ENCODE results near the gene PNMA6A. TPM values are rescaled to one million over a fixed set of nuclear protein-coding genes. Genes with fewer than 3 reads are reported as not detected.
"Not testable (repeated sequence)": the region's sequence is repeated elsewhere in the genome, so short reads cannot be mapped to it uniquely, and the experiment has no call there.

Gene PNMA6A
- polyA plus RNA-seq, 1 of the 3 experiments (the other 2 are of a cell fraction) = 0.81 TPM

DNA sequence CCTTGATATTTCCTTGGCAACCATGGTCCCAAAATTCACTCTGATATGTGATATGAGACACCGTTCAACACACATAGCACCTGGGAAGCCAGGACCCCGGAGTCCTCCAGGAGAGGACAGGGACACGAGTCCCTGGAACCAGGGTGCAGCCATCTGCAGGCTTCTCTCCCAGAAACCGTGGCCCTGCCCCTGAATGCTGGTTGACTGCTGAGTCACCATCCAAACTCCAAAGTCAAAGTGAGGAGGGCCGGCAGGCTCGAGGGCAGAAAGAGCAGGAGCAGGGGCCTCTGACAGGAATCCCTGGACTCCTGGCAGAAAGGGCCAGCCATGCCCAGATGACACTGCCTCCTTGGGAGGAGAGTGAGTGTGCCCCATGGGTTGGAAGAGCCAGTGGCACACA, 6.9 kb upstream of the PNMA6A start:
- Histone ChIP-seq H3F3A (replicated peaks; ENCODE audit: insufficient read depth) (no peaks in the 10 kb centered on the region), H3K27me3 (ENCODE audit: insufficient read depth) (no peaks in the 10 kb centered on the region; the same call in 1 of the 2 replicates), H3K4me1 (ENCODE audit: control insufficient read depth in 1 of 2, insufficient read depth in 2 of 2, low read depth in 1 of 2, low read length in 1 of 2) (no peaks in the 10 kb centered on the region), H2AFZ (ENCODE audit: low read depth) (no peak overlapping the region), H3K9me2 (no peaks in the 10 kb centered on the region), H3K4me3 (ENCODE audit: low read depth in 2 of 2, low read length in 1 of 2) (no peak overlapping the region), H3K4me2 (no peak overlapping the region), H3K9me3 (no peaks in the 10 kb centered on the region), H3K36me3 (replicated peaks in 1 of 2; ENCODE audit: control insufficient read depth in 1 of 2, insufficient read depth in 2 of 2, low read length in 1 of 2) (no peaks in the 10 kb centered on the region), H4K20me1 (ENCODE audit: insufficient read depth) (no peaks in the 10 kb centered on the region), H3K79me2 (ENCODE audit: insufficient read depth) (no peaks in the 10 kb centered on the region), H3K27ac (ENCODE audit: low read depth in 2 of 2, low read length in 1 of 2) (no peak overlapping the region), H3K9ac (no peak overlapping the region)
- POLR2A ChIA-PET = no interaction called here
- no peak for TF ChIP-seq GATA2 (CRISPR knock-in tag; IDR thresholded peaks at IDR 0.05)
- TF ChIP-seq SMC3 (IDR thresholded peaks at IDR 0.05; ENCODE audit: low read depth, low read length) = no peak
- TF ChIP-seq TEAD4 (IDR thresholded peaks at IDR 0.05; ENCODE audit: borderline replicate concordance, insufficient read depth) = no peak
- no peak for TF ChIP-seq FOXM1 (IDR thresholded peaks at IDR 0.05; ENCODE audit: low read depth)
- TF ChIP-seq MEF2A (IDR thresholded peaks at IDR 0.05; ENCODE audit: borderline replicate concordance, low read depth) = no peak
- TF ChIP-seq CHD2 (IDR thresholded peaks at IDR 0.05; ENCODE audit: low read length, partially characterized antibody) = no peak
- TF ChIP-seq FOXJ3 (CRISPR knock-in tag; IDR thresholded peaks at IDR 0.05) = no peak
- TF ChIP-seq EZH2phosphoT487 (IDR thresholded peaks at IDR 0.05; ENCODE audit: borderline replicate concordance, low read depth) = no peak
- no peak for TF ChIP-seq RAD21 (IDR thresholded peaks at IDR 0.05; ENCODE audit: low read length)
- TF ChIP-seq, protein P1, sequence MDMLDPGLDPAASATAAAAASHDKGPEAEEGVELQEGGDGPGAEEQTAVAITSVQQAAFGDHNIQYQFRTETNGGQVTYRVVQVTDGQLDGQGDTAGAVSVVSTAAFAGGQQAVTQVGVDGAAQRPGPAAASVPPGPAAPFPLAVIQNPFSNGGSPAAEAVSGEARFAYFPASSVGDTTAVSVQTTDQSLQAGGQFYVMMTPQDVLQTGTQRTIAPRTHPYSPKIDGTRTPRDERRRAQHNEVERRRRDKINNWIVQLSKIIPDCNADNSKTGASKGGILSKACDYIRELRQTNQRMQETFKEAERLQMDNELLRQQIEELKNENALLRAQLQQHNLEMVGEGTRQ (IDR thresholded peaks at IDR 0.05; ENCODE audit: borderline replicate concordance, low read depth, low read length) = no peak
- TF ChIP-seq NRF1 (IDR thresholded peaks at IDR 0.05; ENCODE audit: low read depth, low read length) = no peak
- TF ChIP-seq, protein P2, sequence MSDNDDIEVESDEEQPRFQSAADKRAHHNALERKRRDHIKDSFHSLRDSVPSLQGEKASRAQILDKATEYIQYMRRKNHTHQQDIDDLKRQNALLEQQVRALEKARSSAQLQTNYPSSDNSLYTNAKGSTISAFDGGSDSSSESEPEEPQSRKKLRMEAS (IDR thresholded peaks at IDR 0.05; ENCODE audit: low read depth) = no peak
- TF ChIP-seq, protein P3, sequence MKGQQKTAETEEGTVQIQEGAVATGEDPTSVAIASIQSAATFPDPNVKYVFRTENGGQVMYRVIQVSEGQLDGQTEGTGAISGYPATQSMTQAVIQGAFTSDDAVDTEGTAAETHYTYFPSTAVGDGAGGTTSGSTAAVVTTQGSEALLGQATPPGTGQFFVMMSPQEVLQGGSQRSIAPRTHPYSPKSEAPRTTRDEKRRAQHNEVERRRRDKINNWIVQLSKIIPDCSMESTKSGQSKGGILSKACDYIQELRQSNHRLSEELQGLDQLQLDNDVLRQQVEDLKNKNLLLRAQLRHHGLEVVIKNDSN (IDR thresholded peaks at IDR 0.05; ENCODE audit: borderline replicate concordance, low read depth) = no peak
- TF ChIP-seq ELF1 (IDR thresholded peaks at IDR 0.05) = no peak
- TF ChIP-seq YY1 (IDR thresholded peaks at IDR 0.05; ENCODE audit: low read depth) = no peak
- TF ChIP-seq, protein P4, sequence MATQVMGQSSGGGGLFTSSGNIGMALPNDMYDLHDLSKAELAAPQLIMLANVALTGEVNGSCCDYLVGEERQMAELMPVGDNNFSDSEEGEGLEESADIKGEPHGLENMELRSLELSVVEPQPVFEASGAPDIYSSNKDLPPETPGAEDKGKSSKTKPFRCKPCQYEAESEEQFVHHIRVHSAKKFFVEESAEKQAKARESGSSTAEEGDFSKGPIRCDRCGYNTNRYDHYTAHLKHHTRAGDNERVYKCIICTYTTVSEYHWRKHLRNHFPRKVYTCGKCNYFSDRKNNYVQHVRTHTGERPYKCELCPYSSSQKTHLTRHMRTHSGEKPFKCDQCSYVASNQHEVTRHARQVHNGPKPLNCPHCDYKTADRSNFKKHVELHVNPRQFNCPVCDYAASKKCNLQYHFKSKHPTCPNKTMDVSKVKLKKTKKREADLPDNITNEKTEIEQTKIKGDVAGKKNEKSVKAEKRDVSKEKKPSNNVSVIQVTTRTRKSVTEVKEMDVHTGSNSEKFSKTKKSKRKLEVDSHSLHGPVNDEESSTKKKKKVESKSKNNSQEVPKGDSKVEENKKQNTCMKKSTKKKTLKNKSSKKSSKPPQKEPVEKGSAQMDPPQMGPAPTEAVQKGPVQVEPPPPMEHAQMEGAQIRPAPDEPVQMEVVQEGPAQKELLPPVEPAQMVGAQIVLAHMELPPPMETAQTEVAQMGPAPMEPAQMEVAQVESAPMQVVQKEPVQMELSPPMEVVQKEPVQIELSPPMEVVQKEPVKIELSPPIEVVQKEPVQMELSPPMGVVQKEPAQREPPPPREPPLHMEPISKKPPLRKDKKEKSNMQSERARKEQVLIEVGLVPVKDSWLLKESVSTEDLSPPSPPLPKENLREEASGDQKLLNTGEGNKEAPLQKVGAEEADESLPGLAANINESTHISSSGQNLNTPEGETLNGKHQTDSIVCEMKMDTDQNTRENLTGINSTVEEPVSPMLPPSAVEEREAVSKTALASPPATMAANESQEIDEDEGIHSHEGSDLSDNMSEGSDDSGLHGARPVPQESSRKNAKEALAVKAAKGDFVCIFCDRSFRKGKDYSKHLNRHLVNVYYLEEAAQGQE (IDR thresholded peaks at IDR 0.05; ENCODE audit: low read depth, low read length) = no peak
- no peak for TF ChIP-seq RFX5 (IDR thresholded peaks at IDR 0.05; ENCODE audit: low read length)
- TF ChIP-seq FOSL2 (IDR thresholded peaks at IDR 0.05; ENCODE audit: borderline replicate concordance, low read depth) = no peak
- no peak for DNase-seq
- CTCF ChIA-PET = interaction anchor here (1.1 kb wide), 1 partner anchor 33 kb away, joined by 4 read pairs; no protein-coding TSS in a partner anchor
- WGBS (ENCODE audit: low lambda C conversion rate) = 36% methylated on average over 4 of the region's 6 CpGs

DNA sequence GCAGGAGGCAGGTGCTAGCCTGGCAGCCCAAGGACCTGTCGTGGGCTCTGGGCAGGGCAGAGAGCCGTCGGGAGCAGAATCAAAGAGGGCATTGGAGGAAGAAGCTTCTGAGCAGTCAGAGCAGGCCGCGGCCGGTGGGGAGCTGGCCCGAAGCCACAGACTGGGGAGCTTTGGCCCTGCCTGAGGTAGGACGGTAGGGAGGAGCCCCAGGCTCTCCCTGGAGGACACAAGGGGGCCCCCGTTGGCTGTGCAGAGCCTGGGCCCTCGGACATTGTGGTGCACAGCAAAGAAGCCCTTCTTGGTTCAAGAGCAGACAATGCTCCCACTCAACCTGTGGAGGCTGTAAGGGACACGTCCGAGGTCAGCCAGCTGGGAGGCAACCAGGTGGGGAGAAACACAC, 5.9 kb upstream of the PNMA6A start:
- H3F3A ChIP-seq (replicated peaks; ENCODE audit: insufficient read depth); H3K27me3 ChIP-seq (ENCODE audit: insufficient read depth); H3K9me2 ChIP-seq; H4K20me1 ChIP-seq (ENCODE audit: insufficient read depth); H2AFZ ChIP-seq (ENCODE audit: low read depth); H3K4me3 ChIP-seq (ENCODE audit: low read depth in 2 of 2, low read length in 1 of 2); H3K27ac ChIP-seq (ENCODE audit: low read depth in 2 of 2, low read length in 1 of 2); DNase-seq; H3K36me3 ChIP-seq (replicated peaks in 1 of 2; ENCODE audit: control insufficient read depth in 1 of 2, insufficient read depth in 2 of 2, low read length in 1 of 2); H3K79me2 ChIP-seq (ENCODE audit: insufficient read depth); H3K9me3 ChIP-seq; POLR2A ChIA-PET; CTCF ChIA-PET; H3K4me2 ChIP-seq; H3K4me1 ChIP-seq (ENCODE audit: control insufficient read depth in 1 of 2, insufficient read depth in 2 of 2, low read depth in 1 of 2, low read length in 1 of 2); H3K9ac ChIP-seq: not testable (repeated sequence)
- WGBS (ENCODE audit: low lambda C conversion rate) = no CpG with 5 or more reads among the region's 12 CpGs

DNA sequence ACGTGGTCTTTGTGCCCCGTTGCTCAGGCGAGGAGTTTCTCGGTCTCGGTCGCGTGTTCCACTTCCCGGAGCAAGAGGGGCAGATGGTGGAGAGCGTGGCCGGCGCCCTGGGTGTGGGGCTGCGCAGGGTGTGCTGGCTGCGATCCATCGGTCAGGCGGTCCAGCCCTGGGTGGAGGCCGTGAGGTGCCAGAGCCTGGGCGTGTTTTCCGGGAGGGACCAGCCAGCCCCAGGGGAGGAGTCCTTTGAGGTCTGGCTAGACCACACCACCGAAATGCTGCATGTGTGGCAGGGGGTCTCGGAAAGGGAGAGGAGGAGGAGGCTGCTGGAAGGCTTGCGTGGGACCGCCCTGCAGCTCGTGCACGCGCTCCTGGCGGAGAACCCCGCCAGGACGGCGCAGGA, 1.1 kb downstream of the PNMA6A start:
- H3K27ac ChIP-seq (ENCODE audit: low read depth in 2 of 2, low read length in 1 of 2); H3K36me3 ChIP-seq (replicated peaks in 1 of 2; ENCODE audit: control insufficient read depth in 1 of 2, insufficient read depth in 2 of 2, low read length in 1 of 2); H3K27me3 ChIP-seq (ENCODE audit: insufficient read depth); CTCF ChIA-PET; H3K9me2 ChIP-seq; POLR2A ChIA-PET; H3K9me3 ChIP-seq; H4K20me1 ChIP-seq (ENCODE audit: insufficient read depth); H3K4me2 ChIP-seq; DNase-seq; H3F3A ChIP-seq (replicated peaks; ENCODE audit: insufficient read depth); H3K4me3 ChIP-seq (ENCODE audit: low read depth in 2 of 2, low read length in 1 of 2); H3K4me1 ChIP-seq (ENCODE audit: control insufficient read depth in 1 of 2, insufficient read depth in 2 of 2, low read depth in 1 of 2, low read length in 1 of 2); H3K9ac ChIP-seq; H3K79me2 ChIP-seq (ENCODE audit: insufficient read depth); H2AFZ ChIP-seq (ENCODE audit: low read depth): not testable (repeated sequence)
- no CpG with 5 or more reads among the region's 29 CpGs for WGBS (ENCODE audit: low lambda C conversion rate)

Measured in SK-N-SH (cell line).